HUES6 (cell line): Measurements from ENCODE around the gene TUBA3E.
"Not testable (repeated sequence)": the region's sequence is repeated elsewhere in the genome, so short reads cannot be mapped to it uniquely, and the experiment has no call there.

ENCODE experiments used
- H3K27ac ChIP-seq: 2 replicates; pipeline ENCODE4 v1.7.0; 2013; ENCODE audit warnings: low read depth, mild to moderate bottlenecking, low read length, inconsistent platforms
- H3K27me3 ChIP-seq: 2 replicates; pipeline ENCODE4 v1.6.1; 2013; ENCODE audit warnings: low read length; ENCODE audit not compliant: control insufficient read depth, insufficient read depth
- H3K36me3 ChIP-seq: 2 replicates; pipeline ENCODE4 v1.6.1; 2013; ENCODE audit warnings: low read length; ENCODE audit not compliant: control insufficient read depth, insufficient read depth
- H3K4me1 ChIP-seq: 2 replicates; pipeline ENCODE4 v1.6.1; 2013; ENCODE audit warnings: low read length; ENCODE audit not compliant: control insufficient read depth, insufficient read depth
- H3K4me3 ChIP-seq: 2 replicates; pipeline ENCODE4 v1.5.1; 2013; ENCODE audit warnings: low read depth, low read length
- H3K9ac ChIP-seq: one replicate; pipeline ENCODE4 v1.6.1; 2013; ENCODE audit warnings: mild to moderate bottlenecking, low read length
- H3K9me3 ChIP-seq: 2 replicates; pipeline ENCODE4 v1.6.1; 2013; ENCODE audit warnings: low read depth, low read length; ENCODE audit not compliant: control insufficient read depth, insufficient read depth

Gene TUBA3E

GRCh38 chr2:130181880-130182682, 16.2 kb downstream of the TUBA3E start, which contains the start of gene MZT2B:
Gene MZT2B (plus strand): TSS chr2:130182262. CDS start chr2:130182283, 21 bp downstream.
- H3K27ac ChIP-seq, result peak within 1 kb of the TSS; percentile 88
- H3K9ac ChIP-seq, result peak within 1 kb of the TSS; percentile 95

GRCh38 chr2:130181325-130181879, 16.8 kb downstream of the TUBA3E start, which contains the start of gene SMPD4:
Gene SMPD4 (minus strand): TSS chr2:130181602. CDS start chr2:130176592, 5,010 bp downstream.
- H3K9me3 ChIP-seq, result no peaks in the 10 kb centered on the region
- peaks cover 22% of the 10 kb centered on the region for H3K36me3 ChIP-seq
- no peaks in the 10 kb centered on the region for H3K27me3 ChIP-seq
- H3K4me1 ChIP-seq, result peaks cover 7% of the 10 kb centered on the region
- H3K9ac ChIP-seq, result peak within 1 kb of the TSS; percentile 95
- peak within 1 kb of the TSS; percentile 88 for H3K27ac ChIP-seq
- peak within 1 kb of the TSS; percentile 96 for H3K4me3 ChIP-seq

More at GRCh38 chr2:130181880-130182682, 16.2 kb downstream of the TUBA3E start, which contains the start of gene MZT2B:
- peak within 1 kb of the TSS; percentile 96 for H3K4me3 ChIP-seq
- peaks cover 18% of the 10 kb centered on the region for H3K36me3 ChIP-seq
- not testable (repeated sequence) for H3K27me3 ChIP-seq, H3K9me3 ChIP-seq, H3K4me1 ChIP-seq

GRCh38 chr2:130180404-130181324, 17.6 kb downstream of the TUBA3E start:
- H3K27me3 ChIP-seq, H3K9me3 ChIP-seq, H3K4me1 ChIP-seq: not testable (repeated sequence)
- Histone ChIP-seq H3K9ac (peak overlapping the region; percentile 95), H3K27ac (peak overlapping the region; percentile 88), H3K36me3 (peaks cover 26% of the 10 kb centered on the region), H3K4me3 (peak overlapping the region; percentile 96)

- not testable (repeated sequence) for H3K9me3 ChIP-seq, H3K27me3 ChIP-seq, H3K9ac ChIP-seq, H3K4me3 ChIP-seq, H3K27ac ChIP-seq, H3K4me1 ChIP-seq
- H3K36me3 ChIP-seq, result peaks cover 67% of the 10 kb centered on the region
Measured at GRCh38 chr2:130174866-130175265, 23.4 kb downstream of the TUBA3E start.

- Histone ChIP-seq H3K4me3 (no peak overlapping the region), H3K36me3 (peaks cover 88% of the 10 kb centered on the region)
Measured at GRCh38 chr2:130169896-130170295, 28.3 kb downstream of the TUBA3E start.

GRCh38 chr2:130169163-130169562, 29.1 kb downstream of the TUBA3E start:
- H3K4me1 ChIP-seq, H3K9me3 ChIP-seq, H3K4me3 ChIP-seq, H3K27ac ChIP-seq, H3K27me3 ChIP-seq, H3K9ac ChIP-seq: not testable (repeated sequence)
- H3K36me3 ChIP-seq, result peaks cover 88% of the 10 kb centered on the region

More at GRCh38 chr2:130169896-130170295, 28.3 kb downstream of the TUBA3E start:
- H3K9me3 ChIP-seq, result no peaks in the 10 kb centered on the region
- no peaks in the 10 kb centered on the region for H3K4me1 ChIP-seq
- H3K27me3 ChIP-seq, result no peaks in the 10 kb centered on the region
- H3K27ac ChIP-seq, result no peak overlapping the region
- H3K9ac ChIP-seq, result no peak overlapping the region

GRCh38 chr2:130166611-130167010, 31.6 kb downstream of the TUBA3E start:
- not testable (repeated sequence) for H3K27me3 ChIP-seq, H3K4me1 ChIP-seq, H3K9ac ChIP-seq, H3K9me3 ChIP-seq, H3K4me3 ChIP-seq, H3K27ac ChIP-seq
- peaks cover 84% of the 10 kb centered on the region for H3K36me3 ChIP-seq

- Histone ChIP-seq H3K36me3 (peaks cover 75% of the 10 kb centered on the region), H3K9ac (no peak overlapping the region), H3K27ac (no peak overlapping the region), H3K27me3 (no peaks in the 10 kb centered on the region), H3K4me3 (no peak overlapping the region), H3K4me1 (no peaks in the 10 kb centered on the region), H3K9me3 (no peaks in the 10 kb centered on the region)
Measured at GRCh38 chr2:130165293-130166016, 32.8 kb downstream of the TUBA3E start.

GRCh38 chr2:130162968-130163367, 35.3 kb downstream of the TUBA3E start:
- peaks cover 75% of the 10 kb centered on the region for H3K36me3 ChIP-seq
- H3K9ac ChIP-seq, result no peak overlapping the region
- no peaks in the 10 kb centered on the region for H3K4me1 ChIP-seq
- no peaks in the 10 kb centered on the region for H3K9me3 ChIP-seq
- H3K4me3 ChIP-seq, result no peak overlapping the region
- no peak overlapping the region for H3K27ac ChIP-seq
- no peaks in the 10 kb centered on the region for H3K27me3 ChIP-seq

GRCh38 chr2:130162486-130162885, 35.8 kb downstream of the TUBA3E start:
- H3K4me1 ChIP-seq, H3K27me3 ChIP-seq, H3K9me3 ChIP-seq, H3K4me3 ChIP-seq, H3K27ac ChIP-seq, H3K9ac ChIP-seq: not testable (repeated sequence)
- peaks cover 72% of the 10 kb centered on the region for H3K36me3 ChIP-seq
